Activated CD8-positive, alpha-beta T cell treated with anti-CD3 and anti-CD28 coated beads for 36 hours (primary cell): ENCODE results near the gene EPS8. TPM values are rescaled to one million over a fixed set of nuclear protein-coding genes. Genes with fewer than 3 reads are reported as not detected.
"Not testable (repeated sequence)": the region's sequence is repeated elsewhere in the genome, so short reads cannot be mapped to it uniquely, and the experiment has no call there.

Source experiments
- ATAC-seq: fragments of 200-7000 bp; cut with Tn5 transposase; one replicate; pipeline ENCODE4 v1.10.0; 2021; ENCODE audit warnings: mild to moderate bottlenecking, moderate library complexity
- CTCF ChIA-PET: fragments of 350-600 bp; sonication (Branson Sonifier 250); formaldehyde crosslinking; loops from one replicate; lab custom pipeline; 2021; ENCODE audit warnings: antibody characterized with exemption; lab: Charles Lee
- POLR2A ChIA-PET: fragments of 350-600 bp; sonication (Branson Sonifier 250); formaldehyde crosslinking; loops from one replicate; lab custom pipeline; 2021; ENCODE audit warnings: antibody characterized with exemption; lab: Charles Lee
- DNase-seq: peaks from one replicate; pipeline ENCODE4 v3.0.0-alpha.2; 2020
- H3K27ac Mint-ChIP-seq: one replicate; pipeline ENCODE4 v1.8.0; 2021; ENCODE audit warnings: mild to moderate bottlenecking, mixed read lengths
- H3K27me3 Mint-ChIP-seq: one replicate; pipeline ENCODE4 v1.8.0; 2021; ENCODE audit warnings: mixed read lengths
- H3K36me3 Mint-ChIP-seq: one replicate; pipeline ENCODE4 v1.8.0; 2021; ENCODE audit warnings: low read depth, mixed read lengths
- H3K4me1 Mint-ChIP-seq: one replicate; pipeline ENCODE4 v1.8.0; 2021; ENCODE audit warnings: low read depth, mixed read lengths
- H3K4me3 Mint-ChIP-seq: one replicate; pipeline ENCODE4 v1.8.0; 2021; ENCODE audit warnings: mild to moderate bottlenecking, moderate library complexity, mixed read lengths
- H3K9me3 Mint-ChIP-seq: one replicate; pipeline ENCODE4 v1.8.0; 2021; ENCODE audit warnings: mixed read lengths
- intact Hi-C: fragments of 100-400 bp; cut with micrococcal nuclease; formaldehyde crosslinking; loops from one replicate; pipeline ENCODE4 v1.10.0; 2022
- total RNA-seq, 2 experiments: library from RNA; stranded (reverse); gene quantifications; one replicate each; pipeline ENCODE4 v1.2.3, GENCODE V29; 2021
- TF ChIP-seq, protein P1 (sequence below): fragments of 200-600 bp; IDR thresholded peaks from one replicate; pipeline ENCODE4 v1.8.0; 2022; ENCODE audit warnings: antibody characterized with exemption, mild to moderate bottlenecking

The EPS8 gene
- total RNA-seq, 2 experiments from 2014 or later = 1.8 to 2.3 TPM

DNA sequence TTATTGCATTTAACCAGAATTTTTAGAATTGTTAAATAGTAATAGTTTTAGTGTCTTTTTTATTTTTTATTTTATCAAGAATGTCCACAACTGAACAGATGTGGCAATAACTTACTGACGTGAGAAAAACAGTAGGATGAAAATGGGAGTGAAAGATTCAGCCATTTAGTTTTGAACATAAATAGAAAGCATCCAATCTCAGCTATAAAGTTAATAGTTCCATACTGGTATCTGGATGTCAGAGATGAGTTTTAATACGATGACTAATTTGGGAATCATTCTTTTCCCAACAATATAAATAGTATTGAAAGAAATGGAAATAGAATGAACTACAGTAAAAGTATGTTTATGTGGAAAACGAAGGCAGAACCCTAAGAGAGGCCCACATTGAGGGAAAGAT, 159.4 kb downstream of the EPS8 start:
- Mint-ChIP-seq H3K27me3 (peaks cover 2% of the 10 kb centered on the region), H3K4me1 (no peaks in the 10 kb centered on the region), H3K36me3 (no peaks in the 10 kb centered on the region), H3K27ac (no peak overlapping the region), H3K4me3 (no peak overlapping the region), H3K9me3 (no peaks in the 10 kb centered on the region)
- TF ChIP-seq, protein P1, sequence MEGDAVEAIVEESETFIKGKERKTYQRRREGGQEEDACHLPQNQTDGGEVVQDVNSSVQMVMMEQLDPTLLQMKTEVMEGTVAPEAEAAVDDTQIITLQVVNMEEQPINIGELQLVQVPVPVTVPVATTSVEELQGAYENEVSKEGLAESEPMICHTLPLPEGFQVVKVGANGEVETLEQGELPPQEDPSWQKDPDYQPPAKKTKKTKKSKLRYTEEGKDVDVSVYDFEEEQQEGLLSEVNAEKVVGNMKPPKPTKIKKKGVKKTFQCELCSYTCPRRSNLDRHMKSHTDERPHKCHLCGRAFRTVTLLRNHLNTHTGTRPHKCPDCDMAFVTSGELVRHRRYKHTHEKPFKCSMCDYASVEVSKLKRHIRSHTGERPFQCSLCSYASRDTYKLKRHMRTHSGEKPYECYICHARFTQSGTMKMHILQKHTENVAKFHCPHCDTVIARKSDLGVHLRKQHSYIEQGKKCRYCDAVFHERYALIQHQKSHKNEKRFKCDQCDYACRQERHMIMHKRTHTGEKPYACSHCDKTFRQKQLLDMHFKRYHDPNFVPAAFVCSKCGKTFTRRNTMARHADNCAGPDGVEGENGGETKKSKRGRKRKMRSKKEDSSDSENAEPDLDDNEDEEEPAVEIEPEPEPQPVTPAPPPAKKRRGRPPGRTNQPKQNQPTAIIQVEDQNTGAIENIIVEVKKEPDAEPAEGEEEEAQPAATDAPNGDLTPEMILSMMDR = no peak
- ATAC-seq (no peak), DNase-seq (no peak)
- ChIA-PET POLR2A (no interaction called here), CTCF (no interaction called here)
- intact Hi-C loops = no loop called here

DNA sequence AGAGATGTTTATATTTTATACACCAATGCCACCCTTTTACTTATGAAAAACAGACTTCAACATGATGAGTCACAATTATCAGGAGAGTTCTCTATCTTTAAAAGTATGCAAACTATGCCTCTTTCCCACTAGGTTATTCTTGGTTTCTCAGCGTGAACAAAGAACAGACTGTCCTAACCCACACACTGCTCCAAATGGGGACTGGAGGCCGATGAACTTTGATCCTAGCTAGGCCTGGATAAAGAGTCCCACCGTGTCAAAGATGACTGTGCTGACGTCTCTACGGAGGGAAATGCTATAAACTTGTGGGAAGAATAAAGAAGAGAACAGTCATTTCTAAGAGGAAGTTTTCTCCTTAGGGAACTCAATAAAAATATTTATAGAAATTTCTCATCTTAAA, 160.1 kb downstream of the EPS8 start:
- DNase-seq (no peak), ATAC-seq (no peak)
- Mint-ChIP-seq H3K9me3 (no peaks in the 10 kb centered on the region), H3K4me1 (no peaks in the 10 kb centered on the region), H3K27me3 (peaks cover 2% of the 10 kb centered on the region), H3K36me3 (no peaks in the 10 kb centered on the region), H3K27ac (no peak overlapping the region), H3K4me3 (no peak overlapping the region)
- POLR2A ChIA-PET = no interaction called here
- intact Hi-C loops = no loop called here
- TF ChIP-seq, protein P1 = no peak
- CTCF ChIA-PET = no interaction called here

DNA sequence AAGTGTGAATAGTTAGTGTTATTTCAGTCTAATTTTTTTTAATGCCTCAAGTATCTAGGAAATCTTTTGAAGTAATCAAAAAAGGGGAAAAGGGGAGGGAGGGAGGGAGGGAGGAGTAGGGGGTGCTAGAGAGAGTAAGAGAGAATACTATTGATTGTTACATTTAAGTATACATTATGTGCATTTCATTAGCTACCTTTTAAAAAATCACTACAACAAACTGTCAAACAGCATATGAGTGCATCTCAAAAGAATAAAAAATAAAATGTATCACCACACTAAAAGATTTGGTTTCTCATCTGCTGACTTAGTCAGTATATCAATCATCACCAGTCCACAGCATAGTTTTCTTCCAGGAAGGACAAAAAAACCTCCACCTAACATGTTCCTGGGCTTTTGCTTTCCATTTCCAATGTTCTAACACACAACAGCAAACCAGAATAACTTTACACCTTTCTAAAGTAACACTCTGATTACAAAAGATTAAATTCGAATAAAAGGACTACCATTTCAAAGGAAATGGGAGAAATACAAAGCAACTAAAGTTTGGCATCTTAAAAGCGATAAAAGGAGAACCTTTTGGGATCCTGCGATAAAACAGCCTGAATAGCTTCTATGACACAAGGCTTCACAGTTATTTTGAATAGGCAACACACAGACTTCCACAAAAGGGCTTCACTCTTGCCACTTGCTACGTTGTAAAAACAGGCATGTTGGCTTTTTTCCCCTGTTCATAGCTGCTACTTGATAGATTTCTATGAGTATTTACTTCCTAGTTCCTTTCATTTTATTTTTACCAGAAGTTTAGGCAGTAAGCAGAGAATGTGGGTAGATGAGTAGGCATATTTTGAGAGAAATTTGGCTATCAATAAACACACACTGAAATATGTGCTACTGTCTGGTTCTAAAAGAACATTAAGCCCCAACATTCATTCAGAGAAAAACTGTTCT, 160.9 kb downstream of the EPS8 start:
- no peak overlapping the region for H3K4me3 Mint-ChIP-seq
- CTCF ChIA-PET = interaction anchor here (0.9 kb wide), 1 partner anchor 77 kb away, joined by 4 read pairs; no protein-coding TSS in a partner anchor
- no peaks in the 10 kb centered on the region for H3K36me3 Mint-ChIP-seq
- DNase-seq (no peak), ATAC-seq (no peak)
- intact Hi-C loops = no loop called here
- H3K27me3 Mint-ChIP-seq = peaks cover 2% of the 10 kb centered on the region
- no peaks in the 10 kb centered on the region for H3K4me1 Mint-ChIP-seq
- no peaks in the 10 kb centered on the region for H3K9me3 Mint-ChIP-seq
- POLR2A ChIA-PET = no interaction called here
- no peak overlapping the region for H3K27ac Mint-ChIP-seq
- TF ChIP-seq, protein P1 = no peak

DNA sequence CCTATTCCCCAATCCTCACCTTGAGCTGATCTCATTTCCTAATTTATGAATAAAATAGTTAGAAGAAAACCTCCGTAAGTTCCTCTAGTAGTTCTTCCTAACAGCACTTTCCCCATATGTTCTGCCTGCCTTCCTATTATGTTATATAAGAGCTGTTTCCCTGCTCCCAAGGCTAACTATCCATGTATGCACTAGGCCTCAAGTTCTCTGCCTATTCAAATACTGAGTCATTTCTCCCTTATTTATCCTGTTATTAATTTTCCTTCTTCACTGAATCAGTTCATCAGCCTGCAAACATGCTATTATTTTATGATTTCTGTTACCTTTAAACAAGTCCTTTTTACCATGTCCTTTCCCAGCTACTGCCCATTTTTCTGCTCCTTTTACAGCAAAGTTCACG, 164.1 kb downstream of the EPS8 start:
- POLR2A ChIA-PET = no interaction called here
- Mint-ChIP-seq H3K27me3 (peaks cover 2% of the 10 kb centered on the region), H3K4me3 (no peak overlapping the region), H3K36me3 (no peaks in the 10 kb centered on the region), H3K9me3 (no peaks in the 10 kb centered on the region), H3K4me1 (no peaks in the 10 kb centered on the region), H3K27ac (no peak overlapping the region)
- TF ChIP-seq, protein P1 = no peak
- ATAC-seq (no peak), DNase-seq (no peak)
- CTCF ChIA-PET = no interaction called here
- intact Hi-C loops = no loop called here

DNA sequence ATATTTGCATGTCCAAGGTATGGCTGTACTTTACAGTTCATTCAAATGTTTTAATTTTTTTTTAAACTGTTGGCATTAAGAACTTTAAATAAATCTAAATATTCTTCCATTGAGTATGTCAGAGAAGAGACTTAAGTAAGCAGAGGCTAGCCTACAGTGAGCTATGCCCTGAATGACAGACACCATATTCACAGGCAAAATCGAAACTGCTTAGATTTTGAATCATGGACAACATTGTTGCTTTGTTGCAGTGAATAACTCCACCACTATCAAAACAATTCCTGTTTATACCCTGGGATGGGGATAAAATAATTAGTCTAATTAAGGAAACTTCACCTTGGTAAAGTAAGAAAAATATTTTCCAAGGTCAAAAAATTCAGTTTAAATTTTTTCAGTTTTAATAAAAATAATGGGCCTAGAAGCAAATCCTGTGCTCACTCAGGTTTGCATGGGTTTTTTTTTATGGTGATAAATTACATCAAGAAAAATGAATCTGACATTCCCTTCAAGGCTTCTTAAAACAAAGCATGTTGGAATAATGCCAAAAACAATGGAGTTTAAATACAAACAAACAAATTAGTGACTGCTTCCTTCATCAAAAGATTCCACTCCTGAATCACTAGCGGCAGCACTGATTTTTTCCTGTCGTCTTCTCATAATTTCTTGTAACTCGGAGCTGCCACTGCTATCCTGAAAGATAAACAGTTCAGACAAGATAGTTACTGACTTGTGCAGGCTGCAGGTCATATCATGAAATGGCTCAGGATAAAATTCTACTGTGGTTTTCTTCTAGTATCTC, 168.2 kb downstream of the EPS8 start:
- CTCF ChIA-PET = no interaction called here
- no peak for ATAC-seq

DNA sequence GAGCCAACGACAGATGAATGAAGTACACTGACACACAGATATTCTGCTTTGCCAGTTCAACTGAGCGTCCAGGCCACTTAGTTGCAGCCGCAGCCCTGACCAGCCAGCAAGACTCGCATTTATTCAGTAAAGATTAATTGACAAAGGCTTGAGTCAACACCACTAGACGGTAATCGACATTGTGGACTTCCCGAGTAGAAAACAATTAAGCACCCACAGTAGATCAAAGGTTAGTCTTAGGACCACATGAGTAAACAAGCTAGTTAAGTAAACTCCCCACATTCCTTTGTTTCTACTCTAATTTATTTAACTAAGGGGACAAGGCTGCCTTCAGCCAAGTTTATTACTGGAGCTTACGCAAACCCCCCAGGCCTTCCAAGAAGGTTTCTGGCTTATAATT, 172.7 kb downstream of the EPS8 start:
- intact Hi-C loops, H3K9me3 Mint-ChIP-seq, DNase-seq, POLR2A ChIA-PET, H3K36me3 Mint-ChIP-seq, H3K4me3 Mint-ChIP-seq, H3K27ac Mint-ChIP-seq, H3K4me1 Mint-ChIP-seq, ATAC-seq, H3K27me3 Mint-ChIP-seq: not testable (repeated sequence)
- CTCF ChIA-PET = interaction anchor here (1.5 kb wide), 1 partner anchor 26 kb away, joined by 3 read pairs; no protein-coding TSS in a partner anchor

More for the DNA sequence above, 168.2 kb downstream of the EPS8 start:
- Mint-ChIP-seq H3K4me3 (no peak overlapping the region), H3K4me1 (no peaks in the 10 kb centered on the region), H3K27ac (no peak overlapping the region), H3K36me3 (no peaks in the 10 kb centered on the region), H3K9me3 (peaks cover 6% of the 10 kb centered on the region), H3K27me3 (peaks cover 6% of the 10 kb centered on the region)
- DNase-seq = no peak
- POLR2A ChIA-PET = no interaction called here
- TF ChIP-seq, protein P1 = no peak
- intact Hi-C loops = no loop called here
